ENCODE measurements around the gene C4orf54. TPM values are rescaled to one million over a fixed set of nuclear protein-coding genes. Genes with fewer than 3 reads are reported as not detected.

C4orf54 gene
- total and polyA plus RNA-seq, 4 donors: 0.05 to 0.20 (median 0.06) TPM; not detected in 1

GRCh38 chr4:99654361-99654761 is 3.3 kb downstream of the C4orf54 start:
- no peak for DNase-seq (ENCODE audit: low read depth in 4 of 6, low spot score in 6 of 6)
- WGBS (ENCODE audit: insufficient coverage): 87% methylated on average over 11 of the region's 15 CpGs
- no peaks in the 10 kb centered on the region for H3K27me3 ChIP-seq (ENCODE audit: control insufficient read depth, insufficient read depth, low read length)
- no peak overlapping the region for H3K4me3 ChIP-seq (ENCODE audit: low read depth, low read length)
- no peaks in the 10 kb centered on the region for H3K4me1 ChIP-seq (ENCODE audit: control insufficient read depth, insufficient read depth, low read length)
- no peak overlapping the region for H3K27ac ChIP-seq (ENCODE audit: low read depth, low read length)
- no peaks in the 10 kb centered on the region for H3K36me3 ChIP-seq (ENCODE audit: control insufficient read depth, insufficient read depth, low read length)
- no peaks in the 10 kb centered on the region for H3K9me3 ChIP-seq (ENCODE audit: control insufficient read depth, insufficient read depth, low read length)

DNA sequence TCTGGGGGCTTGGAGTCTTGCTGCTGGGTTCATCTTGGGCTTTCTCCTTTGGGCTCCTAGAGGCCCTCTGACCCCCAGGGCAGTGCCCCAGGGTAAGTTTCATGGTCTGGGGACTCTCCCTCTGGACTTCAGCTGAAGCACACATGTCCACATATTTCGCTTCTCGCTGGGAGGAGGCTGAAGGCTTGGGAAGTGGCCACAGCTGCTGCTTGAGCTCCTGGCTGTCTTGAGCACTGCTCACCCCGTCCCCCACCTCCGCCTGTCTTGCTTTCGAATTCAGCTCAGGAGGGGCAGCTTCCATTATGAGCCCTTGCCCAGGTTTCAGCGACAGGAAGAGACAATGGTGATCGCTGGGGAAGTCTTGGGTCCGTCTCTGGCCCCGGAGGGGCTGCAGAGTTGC is 3.7 kb downstream of the C4orf54 start:
- no peaks in the 10 kb centered on the region for H3K27me3 ChIP-seq (ENCODE audit: control insufficient read depth, insufficient read depth, low read length)
- DNase-seq (ENCODE audit: low read depth in 4 of 6, low spot score in 6 of 6): no peak
- H3K9me3 ChIP-seq (ENCODE audit: control insufficient read depth, insufficient read depth, low read length): no peaks in the 10 kb centered on the region
- H3K4me1 ChIP-seq (ENCODE audit: control insufficient read depth, insufficient read depth, low read length): no peaks in the 10 kb centered on the region
- no peak overlapping the region for H3K27ac ChIP-seq (ENCODE audit: low read depth, low read length)
- WGBS (ENCODE audit: insufficient coverage): 87% methylated on average over 7 of the region's 9 CpGs
- H3K36me3 ChIP-seq (ENCODE audit: control insufficient read depth, insufficient read depth, low read length): no peaks in the 10 kb centered on the region
- H3K4me3 ChIP-seq (ENCODE audit: low read depth, low read length): no peak overlapping the region

GRCh38 chr4:99652596-99653436 is 4.8 kb downstream of the C4orf54 start:
- Histone ChIP-seq H3K9me3 (ENCODE audit: control insufficient read depth, insufficient read depth, low read length) (no peaks in the 10 kb centered on the region), H3K36me3 (ENCODE audit: control insufficient read depth, insufficient read depth, low read length) (no peaks in the 10 kb centered on the region), H3K4me3 (ENCODE audit: low read depth, low read length) (no peak overlapping the region), H3K27me3 (ENCODE audit: control insufficient read depth, insufficient read depth, low read length) (no peaks in the 10 kb centered on the region), H3K27ac (ENCODE audit: low read depth, low read length) (no peak overlapping the region), H3K4me1 (ENCODE audit: control insufficient read depth, insufficient read depth, low read length) (no peaks in the 10 kb centered on the region)
- DNase-seq (ENCODE audit: low read depth in 4 of 6, low spot score in 6 of 6): peak in 1 of 6 donors; percentile 45
- 87% methylated on average over 42 of the region's 43 CpGs for WGBS (ENCODE audit: insufficient coverage)

DNA sequence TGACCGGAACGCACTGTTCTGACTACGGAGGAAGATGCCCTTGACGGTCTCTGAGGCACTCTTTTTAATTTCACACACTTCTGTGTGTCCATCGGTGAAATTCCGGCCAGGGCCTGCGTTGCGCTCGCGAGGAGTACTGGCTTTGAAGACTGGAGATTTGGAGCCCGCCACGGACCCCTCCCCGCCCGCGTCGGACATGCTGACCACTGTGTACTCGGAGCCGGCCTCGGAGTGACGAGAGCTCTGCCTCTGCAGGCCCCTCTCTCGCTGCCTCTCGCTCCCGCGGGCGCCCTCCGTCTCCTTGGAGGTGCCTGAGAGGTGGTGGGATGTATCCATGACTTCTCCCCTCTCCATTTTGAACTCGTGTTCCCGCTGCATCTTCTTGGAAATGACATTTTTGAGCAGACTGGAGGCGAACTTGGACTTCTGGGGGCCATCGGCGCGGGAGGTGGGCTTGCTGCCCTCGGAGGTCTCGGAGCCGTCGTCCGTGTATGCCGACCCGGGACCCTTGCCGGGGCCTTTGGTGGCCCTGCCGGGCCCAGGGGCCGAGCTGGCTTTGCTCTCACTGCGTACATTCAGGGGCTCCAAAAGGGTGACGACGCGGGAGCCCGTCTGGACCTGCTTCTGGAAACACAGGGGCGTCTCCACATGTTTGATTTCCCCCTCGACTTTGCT is 5.7 kb downstream of the C4orf54 start:
- 95% methylated on average over 39 of the region's 49 CpGs for WGBS (ENCODE audit: insufficient coverage)
- Histone ChIP-seq H3K9me3 (ENCODE audit: control insufficient read depth, insufficient read depth, low read length) (no peaks in the 10 kb centered on the region), H3K27ac (ENCODE audit: low read depth, low read length) (no peak overlapping the region), H3K27me3 (ENCODE audit: control insufficient read depth, insufficient read depth, low read length) (no peaks in the 10 kb centered on the region), H3K4me1 (ENCODE audit: control insufficient read depth, insufficient read depth, low read length) (no peaks in the 10 kb centered on the region), H3K4me3 (ENCODE audit: low read depth, low read length) (no peak overlapping the region), H3K36me3 (ENCODE audit: control insufficient read depth, insufficient read depth, low read length) (no peaks in the 10 kb centered on the region)
- DNase-seq (ENCODE audit: low read depth in 4 of 6, low spot score in 6 of 6): no peak

GRCh38 chr4:99651016-99651769 is 6.4 kb downstream of the C4orf54 start:
- DNase-seq (ENCODE audit: low read depth in 4 of 6, low spot score in 6 of 6): no peak
- H3K4me3 ChIP-seq (ENCODE audit: low read depth, low read length): no peak overlapping the region
- H3K4me1 ChIP-seq (ENCODE audit: control insufficient read depth, insufficient read depth, low read length): no peaks in the 10 kb centered on the region
- no peaks in the 10 kb centered on the region for H3K36me3 ChIP-seq (ENCODE audit: control insufficient read depth, insufficient read depth, low read length)
- WGBS (ENCODE audit: insufficient coverage): 98% methylated on average over 18 of the region's 18 CpGs
- H3K9me3 ChIP-seq (ENCODE audit: control insufficient read depth, insufficient read depth, low read length): no peaks in the 10 kb centered on the region
- no peaks in the 10 kb centered on the region for H3K27me3 ChIP-seq (ENCODE audit: control insufficient read depth, insufficient read depth, low read length)
- no peak overlapping the region for H3K27ac ChIP-seq (ENCODE audit: low read depth, low read length)

DNA sequence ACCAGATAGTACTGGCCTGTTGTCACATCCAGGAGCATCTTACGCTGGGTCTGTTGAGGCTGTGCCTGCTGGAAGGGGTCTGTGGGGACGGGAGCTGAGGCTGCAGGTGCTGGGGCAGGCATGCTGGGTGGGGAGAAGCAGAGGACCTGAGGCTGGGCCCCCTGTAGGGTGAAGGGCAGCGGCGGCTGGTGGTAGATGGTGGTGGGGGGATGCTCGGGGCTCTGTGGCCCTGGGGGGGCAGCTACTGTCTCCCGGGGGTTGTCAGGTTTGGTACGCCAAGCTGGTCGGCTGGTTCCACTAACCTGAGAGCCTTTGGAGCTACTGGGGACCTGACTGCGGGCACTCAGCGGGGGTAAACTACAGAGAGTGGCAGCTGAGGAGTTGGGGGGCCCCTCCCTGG is 7.8 kb downstream of the C4orf54 start:
- 93% methylated on average over 10 of the region's 10 CpGs for WGBS (ENCODE audit: insufficient coverage)
- Histone ChIP-seq H3K36me3 (ENCODE audit: control insufficient read depth, insufficient read depth, low read length) (no peaks in the 10 kb centered on the region), H3K4me3 (ENCODE audit: low read depth, low read length) (no peak overlapping the region), H3K9me3 (ENCODE audit: control insufficient read depth, insufficient read depth, low read length) (no peaks in the 10 kb centered on the region), H3K27me3 (ENCODE audit: control insufficient read depth, insufficient read depth, low read length) (no peaks in the 10 kb centered on the region), H3K4me1 (ENCODE audit: control insufficient read depth, insufficient read depth, low read length) (no peaks in the 10 kb centered on the region), H3K27ac (ENCODE audit: low read depth, low read length) (no peak overlapping the region)
- DNase-seq (ENCODE audit: low read depth in 4 of 6, low spot score in 6 of 6): no peak

GRCh38 chr4:99649208-99649607 is 8.4 kb downstream of the C4orf54 start:
- 95% methylated on average over 9 of the region's 9 CpGs for WGBS (ENCODE audit: insufficient coverage)
- H3K4me3 ChIP-seq (ENCODE audit: low read depth, low read length): no peak overlapping the region
- no peak for DNase-seq (ENCODE audit: low read depth in 4 of 6, low spot score in 6 of 6)
- H3K27me3 ChIP-seq (ENCODE audit: control insufficient read depth, insufficient read depth, low read length): no peaks in the 10 kb centered on the region
- H3K27ac ChIP-seq (ENCODE audit: low read depth, low read length): no peak overlapping the region
- H3K4me1 ChIP-seq (ENCODE audit: control insufficient read depth, insufficient read depth, low read length): no peaks in the 10 kb centered on the region
- no peaks in the 10 kb centered on the region for H3K9me3 ChIP-seq (ENCODE audit: control insufficient read depth, insufficient read depth, low read length)
- no peaks in the 10 kb centered on the region for H3K36me3 ChIP-seq (ENCODE audit: control insufficient read depth, insufficient read depth, low read length)

DNA sequence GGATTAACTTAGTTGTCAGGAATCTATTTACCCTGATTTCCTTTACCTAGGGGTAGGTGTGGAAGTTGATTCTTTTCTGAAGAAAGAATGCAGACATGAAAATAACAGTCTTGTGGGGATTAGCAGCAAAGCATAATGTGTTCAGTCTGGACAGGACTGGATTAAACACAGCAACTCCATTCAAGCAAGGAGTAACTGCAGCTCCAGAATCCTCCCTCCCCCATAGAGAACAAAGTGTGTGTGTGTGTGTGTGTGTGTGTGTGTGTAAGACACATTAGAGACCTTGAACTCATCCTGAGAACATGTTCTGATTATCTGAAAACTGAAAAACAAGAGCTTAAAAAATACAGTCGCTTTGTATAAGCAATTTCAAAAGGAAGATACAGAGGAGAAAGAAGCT is 9.3 kb downstream of the C4orf54 start:
- no peaks in the 10 kb centered on the region for H3K4me1 ChIP-seq (ENCODE audit: control insufficient read depth, insufficient read depth, low read length)
- H3K36me3 ChIP-seq (ENCODE audit: control insufficient read depth, insufficient read depth, low read length): no peaks in the 10 kb centered on the region
- DNase-seq (ENCODE audit: low read depth in 4 of 6, low spot score in 6 of 6): no peak
- H3K27me3 ChIP-seq (ENCODE audit: control insufficient read depth, insufficient read depth, low read length): no peaks in the 10 kb centered on the region
- H3K9me3 ChIP-seq (ENCODE audit: control insufficient read depth, insufficient read depth, low read length): no peaks in the 10 kb centered on the region
- no peak overlapping the region for H3K27ac ChIP-seq (ENCODE audit: low read depth, low read length)
- no CpG with 5 or more reads among the region's 1 CpG for WGBS (ENCODE audit: insufficient coverage)
- H3K4me3 ChIP-seq (ENCODE audit: low read depth, low read length): no peak overlapping the region

DNA sequence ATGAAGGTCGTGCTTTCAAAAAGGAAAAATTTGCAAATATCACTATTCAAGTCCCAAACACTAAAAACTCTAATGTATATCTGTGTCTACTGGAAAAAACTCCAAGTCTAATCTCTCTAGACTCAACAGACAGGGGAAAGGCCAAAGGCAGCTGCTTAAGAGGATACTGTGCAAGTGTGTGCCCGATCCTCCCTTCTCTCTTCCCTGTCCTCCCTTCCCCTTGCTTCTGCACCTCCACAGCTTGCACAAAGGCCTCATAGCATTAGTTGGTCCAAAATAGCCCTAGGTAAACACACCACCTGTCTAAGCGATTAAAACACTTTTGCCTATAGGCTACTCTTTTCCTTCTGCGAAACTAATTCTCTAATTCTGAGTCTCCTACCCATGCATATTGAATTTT is 10.6 kb downstream of the C4orf54 start:
- Histone ChIP-seq H3K4me1 (ENCODE audit: control insufficient read depth, insufficient read depth, low read length) (no peaks in the 10 kb centered on the region), H3K36me3 (ENCODE audit: control insufficient read depth, insufficient read depth, low read length) (no peaks in the 10 kb centered on the region), H3K27me3 (ENCODE audit: control insufficient read depth, insufficient read depth, low read length) (no peaks in the 10 kb centered on the region), H3K4me3 (ENCODE audit: low read depth, low read length) (no peak overlapping the region), H3K9me3 (ENCODE audit: control insufficient read depth, insufficient read depth, low read length) (no peaks in the 10 kb centered on the region), H3K27ac (ENCODE audit: low read depth, low read length) (no peak overlapping the region)
- no peak for DNase-seq (ENCODE audit: low read depth in 4 of 6, low spot score in 6 of 6)
- WGBS (ENCODE audit: insufficient coverage): 88% methylated on average over 2 of the region's 4 CpGs
